Measurements from ENCODE around the gene PLCB1.
"Not testable (repeated sequence)": the region's sequence is repeated elsewhere in the genome, so short reads cannot be mapped to it uniquely, and the experiment has no call there.

The PLCB1 gene

GRCh38 chr20:8456765-8457164 is 324.7 kb downstream of the PLCB1 start:
- H2BK5ac ChIP-seq (ENCODE audit: low read depth, low read length, poor library complexity): no peak overlapping the region
- H2BK12ac ChIP-seq (ENCODE audit: low read length): no peak overlapping the region
- H2AK5ac ChIP-seq (ENCODE audit: low read length): no peak overlapping the region

GRCh38 chr20:8457978-8458377 is 325.9 kb downstream of the PLCB1 start:
- Histone ChIP-seq H2BK120ac (ENCODE audit: insufficient read depth, low read length, poor library complexity) (no peak overlapping the region), H3K4ac (ENCODE audit: low read depth, low read length) (no peak overlapping the region), H2BK12ac (ENCODE audit: low read length) (no peak overlapping the region), H2BK5ac (ENCODE audit: low read depth, low read length, poor library complexity) (no peak overlapping the region), H3K27me3 (ENCODE audit: insufficient read depth, low read length) (no peaks in the 10 kb centered on the region), H3K27ac (ENCODE audit: low read depth, low read length) (no peak overlapping the region), H3K9me3 (ENCODE audit: insufficient read depth, low read depth, low read length) (no peaks in the 10 kb centered on the region), H3K18ac (ENCODE audit: low read length) (no peak overlapping the region), H3K23ac (ENCODE audit: low read length) (no peak overlapping the region), H3K9ac (ENCODE audit: low read length) (no peak overlapping the region), H4K12ac (ENCODE audit: low read depth, low read length) (no peak overlapping the region), H4K91ac (ENCODE audit: low read depth, low read length) (no peak overlapping the region), H3K4me2 (ENCODE audit: low read length) (no peak overlapping the region), H3K4me1 (ENCODE audit: control insufficient read depth in 1 of 2, insufficient read depth in 2 of 2, low read length in 2 of 2) (no peaks in the 10 kb centered on the region), H4K8ac (ENCODE audit: low read depth, low read length) (no peak overlapping the region), H3K79me2 (ENCODE audit: control insufficient read depth, insufficient read depth, low read length, poor library complexity) (no peaks in the 10 kb centered on the region), H3K14ac (ENCODE audit: low read length) (no peak overlapping the region), H3K4me3 (ENCODE audit: low read depth, low read length) (no peak overlapping the region), H3K36me3 (ENCODE audit: control insufficient read depth in 1 of 2, insufficient read depth in 2 of 2, low read length in 2 of 2) (no peaks in the 10 kb centered on the region), H3K79me1 (ENCODE audit: low read length) (no peaks in the 10 kb centered on the region), H2AFZ (ENCODE audit: insufficient read depth, low read length, poor library complexity) (no peak overlapping the region), H2AK5ac (ENCODE audit: low read length) (no peak overlapping the region)
- DNase-seq: no peak
- no CpG with 5 or more reads among the region's 4 CpGs for WGBS (ENCODE audit: extremely low coverage, insufficient coverage, insufficient read length)

More at GRCh38 chr20:8456765-8457164, 324.7 kb downstream of the PLCB1 start:
- no peaks in the 10 kb centered on the region for H3K9me3 ChIP-seq (ENCODE audit: insufficient read depth, low read depth, low read length)
- DNase-seq: no peak
- no peaks in the 10 kb centered on the region for H3K79me2 ChIP-seq (ENCODE audit: control insufficient read depth, insufficient read depth, low read length, poor library complexity)
- H4K12ac ChIP-seq (ENCODE audit: low read depth, low read length): no peak overlapping the region
- H3K27me3 ChIP-seq (ENCODE audit: insufficient read depth, low read length): no peaks in the 10 kb centered on the region
- H3K36me3 ChIP-seq (ENCODE audit: control insufficient read depth in 1 of 2, insufficient read depth in 2 of 2, low read length in 2 of 2): no peaks in the 10 kb centered on the region
- no peak overlapping the region for H2BK120ac ChIP-seq (ENCODE audit: insufficient read depth, low read length, poor library complexity)
- no peak overlapping the region for H4K91ac ChIP-seq (ENCODE audit: low read depth, low read length)
- no peak overlapping the region for H4K8ac ChIP-seq (ENCODE audit: low read depth, low read length)
- no peak overlapping the region for H3K14ac ChIP-seq (ENCODE audit: low read length)
- H3K23ac ChIP-seq (ENCODE audit: low read length): no peak overlapping the region
- H2AFZ ChIP-seq (ENCODE audit: insufficient read depth, low read length, poor library complexity): no peak overlapping the region
- no peak overlapping the region for H3K4me2 ChIP-seq (ENCODE audit: low read length)
- no peak overlapping the region for H3K18ac ChIP-seq (ENCODE audit: low read length)
- no peaks in the 10 kb centered on the region for H3K79me1 ChIP-seq (ENCODE audit: low read length)
- H3K4me1 ChIP-seq (ENCODE audit: control insufficient read depth in 1 of 2, insufficient read depth in 2 of 2, low read length in 2 of 2): no peaks in the 10 kb centered on the region
- no peak overlapping the region for H3K9ac ChIP-seq (ENCODE audit: low read length)
- H3K4ac ChIP-seq (ENCODE audit: low read depth, low read length): no peak overlapping the region
- no peak overlapping the region for H3K27ac ChIP-seq (ENCODE audit: low read depth, low read length)
- H3K4me3 ChIP-seq (ENCODE audit: low read depth, low read length): no peak overlapping the region

GRCh38 chr20:8461186-8461585 is 329.1 kb downstream of the PLCB1 start:
- Histone ChIP-seq H3K4me3 (ENCODE audit: low read depth, low read length) (no peak overlapping the region), H3K4ac (ENCODE audit: low read depth, low read length) (no peak overlapping the region), H3K23ac (ENCODE audit: low read length) (no peak overlapping the region), H3K4me1 (ENCODE audit: control insufficient read depth in 1 of 2, insufficient read depth in 2 of 2, low read length in 2 of 2) (no peaks in the 10 kb centered on the region), H2AK5ac (ENCODE audit: low read length) (no peak overlapping the region), H3K27ac (ENCODE audit: low read depth, low read length) (no peak overlapping the region), H3K36me3 (ENCODE audit: control insufficient read depth in 1 of 2, insufficient read depth in 2 of 2, low read length in 2 of 2) (no peaks in the 10 kb centered on the region), H2BK12ac (ENCODE audit: low read length) (no peak overlapping the region), H3K27me3 (ENCODE audit: insufficient read depth, low read length) (no peaks in the 10 kb centered on the region), H4K91ac (ENCODE audit: low read depth, low read length) (no peak overlapping the region), H3K9ac (ENCODE audit: low read length) (no peak overlapping the region), H2BK120ac (ENCODE audit: insufficient read depth, low read length, poor library complexity) (no peak overlapping the region), H4K8ac (ENCODE audit: low read depth, low read length) (no peak overlapping the region), H3K18ac (ENCODE audit: low read length) (no peak overlapping the region), H3K4me2 (ENCODE audit: low read length) (no peak overlapping the region), H3K14ac (ENCODE audit: low read length) (no peak overlapping the region), H2AFZ (ENCODE audit: insufficient read depth, low read length, poor library complexity) (no peak overlapping the region), H4K12ac (ENCODE audit: low read depth, low read length) (no peak overlapping the region), H3K79me2 (ENCODE audit: control insufficient read depth, insufficient read depth, low read length, poor library complexity) (no peaks in the 10 kb centered on the region), H3K79me1 (ENCODE audit: low read length) (no peaks in the 10 kb centered on the region), H2BK5ac (ENCODE audit: low read depth, low read length, poor library complexity) (no peak overlapping the region), H3K9me3 (ENCODE audit: insufficient read depth, low read depth, low read length) (no peaks in the 10 kb centered on the region)
- DNase-seq: no peak

GRCh38 chr20:8464368-8464767 is 332.3 kb downstream of the PLCB1 start:
- Histone ChIP-seq H3K9ac (ENCODE audit: low read length) (no peak overlapping the region), H4K91ac (ENCODE audit: low read depth, low read length) (no peak overlapping the region), H3K23ac (ENCODE audit: low read length) (no peak overlapping the region), H3K4me3 (ENCODE audit: low read depth, low read length) (no peak overlapping the region), H2BK12ac (ENCODE audit: low read length) (no peak overlapping the region), H2BK120ac (ENCODE audit: insufficient read depth, low read length, poor library complexity) (no peak overlapping the region), H4K12ac (ENCODE audit: low read depth, low read length) (no peak overlapping the region), H3K4me2 (ENCODE audit: low read length) (no peak overlapping the region), H2AK5ac (ENCODE audit: low read length) (no peak overlapping the region), H3K14ac (ENCODE audit: low read length) (no peak overlapping the region), H2AFZ (ENCODE audit: insufficient read depth, low read length, poor library complexity) (no peak overlapping the region), H3K9me3 (ENCODE audit: insufficient read depth, low read depth, low read length) (no peaks in the 10 kb centered on the region), H4K8ac (ENCODE audit: low read depth, low read length) (no peak overlapping the region), H3K4ac (ENCODE audit: low read depth, low read length) (no peak overlapping the region), H3K36me3 (ENCODE audit: control insufficient read depth in 1 of 2, insufficient read depth in 2 of 2, low read length in 2 of 2) (no peaks in the 10 kb centered on the region), H3K27ac (ENCODE audit: low read depth, low read length) (no peak overlapping the region), H3K79me2 (ENCODE audit: control insufficient read depth, insufficient read depth, low read length, poor library complexity) (no peaks in the 10 kb centered on the region), H3K18ac (ENCODE audit: low read length) (no peak overlapping the region), H3K79me1 (ENCODE audit: low read length) (no peaks in the 10 kb centered on the region), H2BK5ac (ENCODE audit: low read depth, low read length, poor library complexity) (no peak overlapping the region), H3K27me3 (ENCODE audit: insufficient read depth, low read length) (no peaks in the 10 kb centered on the region), H3K4me1 (ENCODE audit: control insufficient read depth in 1 of 2, insufficient read depth in 2 of 2, low read length in 2 of 2) (no peaks in the 10 kb centered on the region)
- no peak for DNase-seq
- WGBS (ENCODE audit: extremely low coverage, insufficient coverage, insufficient read length): no CpG with 5 or more reads among the region's 2 CpGs

- H2BK120ac ChIP-seq (ENCODE audit: insufficient read depth, low read length, poor library complexity); H3K79me1 ChIP-seq (ENCODE audit: low read length): not testable (repeated sequence)
Observed at GRCh38 chr20:8466781-8467180, 334.7 kb downstream of the PLCB1 start.

More at GRCh38 chr20:8466781-8467180, 334.7 kb downstream of the PLCB1 start:
- H3K18ac ChIP-seq (ENCODE audit: low read length); H3K4me3 ChIP-seq (ENCODE audit: low read depth, low read length); H3K4me1 ChIP-seq (ENCODE audit: control insufficient read depth in 1 of 2, insufficient read depth in 2 of 2, low read length in 2 of 2); H4K12ac ChIP-seq (ENCODE audit: low read depth, low read length); H3K4ac ChIP-seq (ENCODE audit: low read depth, low read length); H3K36me3 ChIP-seq (ENCODE audit: control insufficient read depth in 1 of 2, insufficient read depth in 2 of 2, low read length in 2 of 2); H3K9me3 ChIP-seq (ENCODE audit: insufficient read depth, low read depth, low read length); H3K4me2 ChIP-seq (ENCODE audit: low read length); H3K27me3 ChIP-seq (ENCODE audit: insufficient read depth, low read length); H3K79me2 ChIP-seq (ENCODE audit: control insufficient read depth, insufficient read depth, low read length, poor library complexity); H2BK12ac ChIP-seq (ENCODE audit: low read length); H2BK5ac ChIP-seq (ENCODE audit: low read depth, low read length, poor library complexity); H3K9ac ChIP-seq (ENCODE audit: low read length); H3K14ac ChIP-seq (ENCODE audit: low read length); H3K23ac ChIP-seq (ENCODE audit: low read length); H3K27ac ChIP-seq (ENCODE audit: low read depth, low read length); H2AK5ac ChIP-seq (ENCODE audit: low read length); H2AFZ ChIP-seq (ENCODE audit: insufficient read depth, low read length, poor library complexity); H4K8ac ChIP-seq (ENCODE audit: low read depth, low read length); H4K91ac ChIP-seq (ENCODE audit: low read depth, low read length): not testable (repeated sequence)
- no CpG with 5 or more reads among the region's 2 CpGs for WGBS (ENCODE audit: extremely low coverage, insufficient coverage, insufficient read length)
- peak; percentile 11 to 53 for DNase-seq

All from trophoblast cell (in vitro differentiated cells and primary cell).